ENCODE measurements around the gene SBK2.
"Not testable (repeated sequence)": the region's sequence is repeated elsewhere in the genome, so short reads cannot be mapped to it uniquely, and the experiment has no call there.

Gene SBK2, protein sequence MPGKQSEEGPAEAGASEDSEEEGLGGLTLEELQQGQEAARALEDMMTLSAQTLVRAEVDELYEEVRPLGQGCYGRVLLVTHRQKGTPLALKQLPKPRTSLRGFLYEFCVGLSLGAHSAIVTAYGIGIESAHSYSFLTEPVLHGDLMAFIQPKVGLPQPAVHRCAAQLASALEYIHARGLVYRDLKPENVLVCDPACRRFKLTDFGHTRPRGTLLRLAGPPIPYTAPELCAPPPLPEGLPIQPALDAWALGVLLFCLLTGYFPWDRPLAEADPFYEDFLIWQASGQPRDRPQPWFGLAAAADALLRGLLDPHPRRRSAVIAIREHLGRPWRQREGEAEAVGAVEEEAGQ

DNA sequence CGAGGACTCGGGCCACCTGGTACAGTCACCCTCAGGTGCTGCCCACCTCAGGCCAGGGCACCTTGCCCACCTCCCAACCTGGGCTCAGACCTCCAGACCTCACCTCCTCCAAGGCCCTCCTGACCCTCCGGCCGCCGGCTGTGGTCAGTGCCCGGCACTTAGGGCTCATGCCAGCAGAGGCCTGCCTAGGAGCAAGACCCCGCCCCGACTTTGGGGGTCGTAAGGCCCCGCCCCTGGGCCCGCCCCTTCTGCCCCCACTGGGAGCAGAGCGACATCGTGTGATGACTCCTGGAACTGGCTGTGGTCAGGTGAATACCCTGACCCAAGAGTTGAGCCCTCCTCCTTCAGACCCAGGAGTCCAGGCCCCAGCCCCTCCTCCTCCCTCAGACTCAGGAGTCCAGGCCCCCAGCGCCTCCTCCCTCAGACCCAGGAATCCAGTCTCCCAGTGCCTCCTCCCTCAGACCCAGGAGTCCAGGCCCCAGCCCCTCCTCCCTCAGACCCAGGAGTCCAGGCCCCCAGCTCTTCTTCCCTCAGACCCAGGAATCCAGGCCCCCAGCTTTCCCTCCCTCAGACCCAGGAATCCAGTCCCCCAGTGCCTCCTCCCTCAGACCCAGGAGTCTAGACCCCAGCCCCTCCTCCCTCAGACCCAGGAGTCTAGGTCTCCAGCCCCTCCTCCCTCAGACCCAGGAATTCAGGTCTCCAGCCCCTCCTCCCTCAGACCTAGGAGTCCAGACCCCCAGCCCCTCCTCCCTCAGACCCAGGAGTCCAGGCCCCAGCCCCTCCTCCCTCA is at the start of gene SBK2:
Gene SBK2, minus strand, starts transcription at position 183 of the 790 bp plus-strand sequence. CDS start 839 bp downstream, outside the sequence.
- DNase-seq (ENCODE audit: low read depth in 2 of 2) = no peak

DNA sequence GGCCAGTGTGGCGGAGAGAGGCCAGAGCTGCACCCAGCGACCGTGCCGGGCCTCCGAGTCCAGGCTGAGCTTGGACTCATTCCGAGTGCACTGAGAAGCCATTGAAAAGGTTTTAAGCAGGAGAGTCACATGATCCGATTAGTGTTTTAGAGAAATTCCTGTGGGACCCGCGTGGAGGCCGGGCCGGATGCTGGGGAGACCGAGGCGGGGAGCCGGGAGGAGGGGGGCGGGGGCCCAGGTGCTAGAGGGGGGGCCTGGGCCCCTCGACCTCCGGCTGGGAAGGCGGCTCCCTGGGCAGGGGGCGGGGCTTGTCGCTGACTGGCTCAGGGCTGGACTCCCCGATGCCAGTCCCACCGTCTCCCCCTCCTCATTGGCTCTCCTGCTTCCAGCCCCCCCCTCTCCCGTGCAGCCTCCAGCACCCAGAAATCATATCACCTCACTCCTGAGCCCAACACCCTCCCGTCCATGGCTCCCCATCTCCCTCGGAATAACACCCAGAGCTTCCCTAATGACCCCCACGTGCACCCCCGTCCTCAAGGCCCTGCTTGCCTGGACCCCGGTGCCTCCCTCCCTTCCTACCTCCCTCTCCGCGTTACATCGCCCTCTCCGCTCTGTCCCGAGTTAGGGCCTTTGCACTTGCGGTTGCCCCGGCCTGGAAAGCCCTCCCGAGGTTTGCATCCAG is 48.9 kb upstream of the SBK2 start:
- DNase-seq (ENCODE audit: low read depth in 2 of 2) = peak in 1 of 2 donors; percentile 48

DNA sequence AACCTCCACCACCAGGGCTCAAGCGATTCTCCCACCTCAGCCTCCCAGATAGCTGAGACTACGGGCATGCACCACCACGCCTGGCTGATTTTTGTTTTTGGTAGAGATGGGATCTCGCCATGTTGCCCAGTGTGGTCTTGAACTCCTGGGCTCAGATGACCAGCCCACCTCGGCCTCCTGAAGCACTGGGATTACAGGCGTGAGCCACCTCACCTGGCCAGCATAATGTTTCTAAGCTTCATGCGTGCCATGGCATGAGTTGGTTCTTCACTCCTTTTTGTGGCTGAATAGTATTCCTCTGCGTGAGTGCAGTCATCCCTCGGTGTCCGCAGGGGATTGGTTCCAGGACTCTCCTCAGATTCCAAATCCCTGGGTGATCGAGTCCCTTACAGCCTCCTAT is 47.9 kb upstream of the SBK2 start:
- DNase-seq (ENCODE audit: low read depth in 2 of 2) = no peak

DNA sequence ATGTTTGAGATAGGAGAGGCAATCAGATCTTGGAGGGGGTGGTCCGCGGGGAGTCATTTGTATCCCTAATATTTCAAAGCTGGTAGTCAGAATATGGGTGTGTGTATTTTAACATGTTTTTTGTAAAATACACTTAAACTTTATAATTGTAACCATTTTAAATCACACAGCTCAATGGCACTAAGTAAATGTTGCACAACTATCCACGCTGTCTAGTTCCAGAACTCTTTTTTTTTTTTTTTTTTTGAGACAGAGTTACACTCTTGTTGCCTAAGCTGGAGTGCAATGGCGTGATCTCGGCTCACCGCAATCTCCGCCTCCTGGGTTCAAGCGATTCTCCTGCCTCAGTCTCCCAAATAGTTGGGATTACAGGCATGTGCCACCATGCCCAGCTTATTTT is 47.0 kb upstream of the SBK2 start:
- DNase-seq (ENCODE audit: low read depth in 2 of 2) = not testable (repeated sequence)

DNA sequence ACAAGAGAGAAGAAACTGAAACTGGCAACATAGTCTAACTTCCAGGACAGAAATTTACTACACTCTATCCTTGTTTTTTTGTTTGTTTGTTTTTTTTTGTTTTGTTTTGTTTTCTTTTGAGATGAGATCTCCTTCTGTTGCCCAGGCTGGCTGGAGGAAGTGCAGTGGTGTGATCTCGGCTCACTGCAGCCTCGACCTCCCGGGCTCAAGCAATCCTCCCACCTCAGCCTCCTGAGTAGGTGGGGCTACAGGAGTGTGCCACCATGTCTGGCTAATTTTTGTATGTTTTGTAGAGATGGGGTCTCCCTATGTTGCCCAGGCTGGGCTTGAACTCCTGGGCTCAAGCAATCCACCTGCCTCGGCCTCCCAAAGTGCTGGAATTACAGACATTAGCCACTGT is 45.4 kb upstream of the SBK2 start:
- not testable (repeated sequence) for DNase-seq (ENCODE audit: low read depth in 2 of 2)

DNA sequence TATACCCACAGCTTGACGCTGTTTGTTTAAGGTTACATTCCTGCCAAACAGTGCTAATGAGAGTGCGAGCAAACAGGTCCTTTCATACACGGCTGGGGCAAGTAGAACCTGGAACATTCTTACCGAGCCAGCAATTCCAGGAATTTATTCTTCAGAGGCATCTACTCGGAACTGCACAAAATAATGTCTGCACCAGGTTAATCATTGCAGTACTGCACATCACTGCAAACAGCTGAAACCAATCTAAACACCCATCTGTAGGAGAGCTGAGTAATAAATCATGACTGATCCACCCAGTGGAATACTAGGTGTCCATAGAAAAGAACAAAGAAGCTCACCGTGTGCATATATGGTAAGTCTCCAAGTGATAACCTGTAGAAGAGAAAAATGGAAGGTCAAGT is 44.9 kb upstream of the SBK2 start:
- DNase-seq (ENCODE audit: low read depth in 2 of 2) = no peak

DNA sequence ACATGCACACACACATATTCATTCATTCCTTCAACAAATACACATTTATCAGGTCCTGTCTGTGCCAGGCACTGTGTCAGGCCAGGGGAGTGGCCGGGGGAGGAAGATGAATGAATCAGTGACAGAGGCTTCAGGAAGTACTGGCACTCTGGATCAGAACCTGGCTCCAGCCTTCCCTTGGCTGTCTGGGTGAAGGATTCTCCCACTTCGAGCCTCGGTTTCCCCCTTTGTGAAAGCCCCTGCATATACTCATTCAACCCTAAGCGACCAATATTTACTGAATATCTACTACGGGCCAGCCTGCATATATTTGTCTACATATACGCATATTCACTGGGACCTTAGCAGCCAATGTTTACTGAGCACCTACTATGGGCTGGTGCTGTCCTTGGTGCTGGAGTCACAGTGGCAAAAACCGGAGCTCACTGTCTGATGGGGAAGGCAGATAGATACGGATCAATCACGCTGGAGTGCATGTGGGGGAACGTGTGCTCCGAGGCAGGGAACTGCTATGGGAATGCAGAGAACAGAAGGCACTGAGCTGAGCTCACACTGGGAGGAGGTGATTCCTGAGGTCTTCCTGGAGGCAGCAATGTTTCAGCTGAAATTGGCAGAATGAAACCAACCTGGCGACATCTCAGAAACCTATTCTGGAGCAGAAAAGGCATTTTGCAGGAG is 44.4 kb upstream of the SBK2 start:
- no peak for DNase-seq (ENCODE audit: low read depth in 2 of 2)

DNA sequence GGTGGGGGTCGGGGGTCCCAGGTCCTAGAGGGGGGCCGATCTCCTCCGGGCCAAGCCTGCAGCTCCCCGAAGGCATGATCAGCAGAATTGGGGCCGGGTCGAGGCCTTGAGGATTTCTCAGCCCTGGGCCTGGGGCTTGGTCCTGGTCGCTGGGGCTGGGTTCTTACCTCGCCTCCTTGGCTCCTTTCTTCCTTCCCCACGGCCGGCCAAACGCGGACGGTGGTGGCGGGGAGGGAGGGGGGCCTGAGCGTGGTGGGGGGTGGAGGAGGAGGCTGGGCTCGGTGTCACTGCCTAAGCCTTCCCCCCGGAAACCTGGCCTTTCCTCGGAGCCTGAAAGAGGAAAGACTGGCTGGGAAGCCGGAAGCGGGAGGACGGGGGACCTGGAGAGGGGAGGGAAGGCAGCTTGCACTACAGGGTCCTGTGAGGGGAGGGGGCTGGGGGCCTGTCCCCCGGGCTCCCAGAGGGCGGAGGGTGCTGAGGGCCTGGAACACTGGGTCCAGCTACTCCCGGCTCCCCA is 43.8 kb upstream of the SBK2 start, which contains the start of gene ZNF579:
Gene ZNF579, minus strand, starts transcription at position 221 of the 517 bp plus-strand sequence. CDS start 1,209 bp downstream, outside the sequence.
- DNase-seq (ENCODE audit: low read depth in 2 of 2) = peak; percentile 79 to 82

DNA sequence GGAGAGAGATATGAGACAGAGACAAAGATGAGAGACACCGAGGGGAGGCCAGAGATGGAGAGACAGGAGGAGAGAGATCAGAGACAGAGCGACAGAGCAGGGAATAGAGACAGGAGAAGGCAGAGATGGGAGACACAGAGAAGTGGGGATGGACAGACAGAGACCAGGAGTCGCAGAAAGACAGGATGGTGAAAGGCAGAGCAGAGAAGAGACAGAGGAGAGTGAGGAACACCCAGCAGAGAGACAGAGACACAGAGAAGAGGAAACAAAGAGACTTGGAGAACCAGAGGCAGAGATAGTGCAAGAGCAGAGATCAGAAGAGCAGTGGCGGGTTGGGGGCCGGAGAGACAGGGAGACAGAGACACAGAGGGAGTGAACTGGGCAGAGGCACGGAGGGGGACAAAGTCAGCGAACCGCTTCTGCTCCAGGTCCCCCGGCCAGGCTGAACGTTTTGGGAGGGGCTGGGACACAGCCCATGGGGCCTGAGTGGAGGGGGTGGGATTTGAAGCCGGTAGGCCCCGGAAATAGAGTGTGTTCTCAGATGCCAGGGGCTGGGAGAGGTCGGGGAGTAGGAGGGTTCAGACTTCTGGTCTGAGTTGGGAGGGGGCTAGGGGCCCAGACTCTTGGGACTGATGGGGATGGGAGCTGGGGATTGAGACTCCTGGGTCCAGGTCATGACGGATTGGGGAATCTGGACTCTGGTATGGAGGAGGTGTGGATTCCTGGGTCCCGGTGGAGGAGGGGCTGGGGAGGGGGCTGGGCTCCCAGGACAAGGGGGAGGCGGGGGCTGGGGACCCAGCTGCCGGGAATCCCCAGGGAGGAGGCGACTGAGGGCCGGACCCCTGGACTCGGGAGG is 43.1 kb upstream of the SBK2 start:
- DNase-seq (ENCODE audit: low read depth in 2 of 2) = no peak

DNA sequence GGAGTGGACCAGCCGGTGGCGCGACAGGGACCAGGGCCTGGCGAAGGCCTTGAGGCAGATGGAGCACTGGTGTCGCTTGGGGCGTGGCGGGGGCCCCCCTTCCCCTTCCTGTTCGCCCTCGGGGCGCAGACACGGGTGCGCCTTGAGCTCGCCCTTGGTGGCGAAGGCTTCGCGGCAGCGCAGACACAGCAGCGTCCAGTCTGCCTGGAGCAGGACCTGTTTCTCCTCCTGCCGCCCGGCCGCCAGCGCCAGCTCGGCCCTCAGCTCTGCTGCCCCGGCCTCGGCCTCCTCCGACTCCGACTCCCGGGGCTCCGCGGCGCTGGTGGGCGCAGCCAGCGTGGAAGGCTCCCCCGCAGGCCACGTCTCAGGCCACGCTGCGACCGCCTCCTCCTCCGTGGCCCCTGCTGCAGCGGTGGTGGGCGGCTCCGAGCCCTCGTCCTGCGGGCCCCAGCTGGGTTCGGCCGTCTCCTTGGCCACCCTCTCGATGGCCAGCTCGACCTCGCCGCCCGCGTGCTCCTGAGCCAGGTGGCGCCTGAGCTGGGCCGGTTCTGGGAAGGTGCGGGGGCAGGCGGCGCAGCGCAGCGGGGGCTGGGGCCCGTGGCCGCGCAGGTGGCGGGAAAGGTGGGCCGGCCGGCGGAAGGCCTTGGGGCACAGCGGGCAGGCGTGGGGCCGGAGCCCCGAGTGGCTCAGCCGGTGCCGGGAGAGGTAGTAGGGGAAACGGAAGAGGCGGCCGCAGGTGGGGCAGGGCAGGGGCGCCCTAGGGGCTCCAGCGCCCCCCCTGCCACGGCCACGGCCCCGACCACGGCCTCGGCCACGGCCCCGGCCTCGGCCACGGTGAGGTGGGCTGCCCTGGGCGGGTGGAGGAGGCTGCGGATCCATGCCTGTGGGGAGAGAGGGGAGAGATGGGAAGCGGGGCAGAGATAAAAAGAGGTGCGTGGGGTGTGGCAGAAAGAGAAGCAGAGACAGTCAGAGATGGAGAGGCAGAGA is 42.1 kb upstream of the SBK2 start:
- no peak for DNase-seq (ENCODE audit: low read depth in 2 of 2)

DNA sequence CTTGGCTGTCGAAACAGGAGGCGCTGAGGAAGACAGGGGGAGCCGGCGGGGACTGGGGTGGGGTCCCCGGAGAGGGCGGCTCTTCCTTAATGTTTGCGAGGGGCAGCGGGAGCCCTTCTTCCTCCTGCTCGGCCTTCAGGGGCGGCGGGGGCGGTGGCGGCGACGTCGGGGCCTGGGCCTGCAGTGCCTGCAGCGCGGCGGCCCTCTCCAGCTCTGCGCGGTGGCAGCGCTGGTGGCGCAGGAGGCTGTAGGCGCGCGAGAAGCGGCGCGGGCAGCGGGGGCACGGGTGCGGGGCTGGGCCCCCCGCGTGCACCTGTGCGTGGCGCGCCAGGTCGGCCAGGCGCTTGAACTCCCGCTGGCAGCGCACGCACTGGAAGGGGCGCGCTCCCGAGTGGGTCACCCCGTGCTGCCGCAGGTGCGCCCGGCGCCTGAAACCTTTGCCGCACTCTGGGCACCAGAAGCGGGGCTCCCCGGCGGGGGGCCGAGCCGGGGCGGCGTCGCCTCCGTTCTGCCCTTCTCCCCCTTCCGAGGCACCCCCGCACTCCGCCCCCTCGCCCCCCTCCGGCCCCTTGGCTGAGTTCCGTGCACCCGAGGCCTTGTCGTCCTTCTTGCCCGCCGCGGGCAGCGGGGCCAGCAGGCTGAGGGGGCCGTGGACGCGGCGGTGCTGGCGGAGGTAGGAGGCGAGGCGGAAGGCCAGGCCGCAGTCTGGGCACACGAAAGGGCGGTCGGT is 41.3 kb upstream of the SBK2 start:
- DNase-seq (ENCODE audit: low read depth in 2 of 2) = no peak

DNA sequence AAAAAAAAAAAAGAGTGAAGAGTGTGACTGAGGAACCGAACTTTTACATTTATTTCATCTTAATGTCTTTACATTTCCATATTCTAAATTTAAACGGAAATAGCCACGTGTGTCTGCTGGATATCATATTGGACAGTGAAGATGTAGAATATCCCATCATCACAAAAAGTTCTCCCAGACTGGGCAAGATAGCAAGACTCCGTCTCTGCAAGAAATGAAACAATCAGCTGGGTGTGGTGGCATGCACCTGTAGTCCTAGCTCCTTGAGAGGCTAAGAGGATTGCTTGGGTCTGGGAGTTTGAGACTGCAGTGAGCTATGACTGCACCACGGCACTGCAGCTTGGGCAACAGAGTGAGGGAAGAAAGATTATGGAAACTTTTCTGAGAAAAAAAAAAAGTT is 39.8 kb upstream of the SBK2 start:
- no peak for DNase-seq (ENCODE audit: low read depth in 2 of 2)

DNA sequence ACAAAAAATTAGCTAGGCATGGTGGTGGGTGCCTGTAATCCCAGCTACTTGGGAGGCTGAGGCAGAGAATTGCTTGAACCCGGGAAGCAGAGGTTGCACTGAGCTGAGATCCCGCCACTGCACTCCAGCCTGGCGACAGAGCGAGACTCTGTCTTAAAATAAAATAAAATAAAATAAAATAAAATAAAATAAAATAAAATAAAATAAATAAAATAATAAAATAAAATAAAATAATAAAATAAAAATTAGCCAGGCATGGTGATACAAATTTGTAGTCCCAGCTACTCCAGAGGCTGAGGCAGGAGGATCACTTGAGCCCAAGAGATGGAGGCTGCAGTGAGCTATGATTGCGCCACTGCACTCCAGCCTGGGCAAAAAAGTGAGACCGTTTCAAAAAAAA is 37.0 kb upstream of the SBK2 start:
- DNase-seq (ENCODE audit: low read depth in 2 of 2) = not testable (repeated sequence)

DNA sequence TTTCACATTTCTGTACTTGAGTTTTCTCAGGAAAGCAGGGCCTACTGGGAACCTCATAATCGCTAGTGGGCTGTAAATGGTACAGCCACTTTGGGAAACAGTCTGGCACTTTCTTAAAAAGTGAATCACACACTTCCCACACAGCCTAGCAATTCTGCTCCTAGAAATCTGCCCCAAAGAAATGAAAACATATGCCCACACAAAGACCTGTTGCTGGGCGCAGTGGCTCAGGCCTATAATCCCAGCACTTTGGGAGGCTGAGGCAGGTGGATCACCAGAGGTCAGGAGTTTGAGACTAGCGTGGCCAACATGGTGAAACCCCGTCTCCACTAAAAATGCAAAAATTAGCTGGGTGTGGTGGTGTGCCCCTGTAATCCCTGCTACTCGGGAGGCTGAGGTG is 32.5 kb upstream of the SBK2 start:
- not testable (repeated sequence) for DNase-seq (ENCODE audit: low read depth in 2 of 2)

DNA sequence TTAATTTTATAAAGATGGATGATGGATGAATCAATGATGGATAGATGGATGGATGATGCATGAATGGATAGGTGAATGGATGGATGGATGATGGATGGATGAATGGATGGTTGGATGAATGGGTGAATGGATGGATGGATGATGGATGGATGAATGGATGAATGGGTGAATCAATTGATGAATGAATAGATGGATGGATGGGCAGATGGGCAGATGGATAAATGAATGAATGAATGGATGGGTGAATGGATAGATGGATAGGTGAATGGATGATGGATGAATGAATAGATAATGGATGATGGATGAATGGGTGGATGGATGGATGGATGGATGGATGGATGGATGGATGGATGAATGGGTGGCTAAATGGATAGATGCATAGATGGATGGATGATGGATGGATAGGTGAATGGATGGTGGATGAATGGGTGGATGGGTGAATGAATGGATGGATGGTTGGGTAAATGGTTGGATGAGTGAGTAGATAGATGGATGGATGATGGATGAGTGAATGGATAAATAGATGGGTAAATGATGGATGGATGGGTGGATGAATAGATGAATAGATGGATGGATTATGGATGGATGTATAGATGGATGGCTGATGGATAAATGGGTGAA is 30.9 kb upstream of the SBK2 start:
- no peak for DNase-seq (ENCODE audit: low read depth in 2 of 2)

DNA sequence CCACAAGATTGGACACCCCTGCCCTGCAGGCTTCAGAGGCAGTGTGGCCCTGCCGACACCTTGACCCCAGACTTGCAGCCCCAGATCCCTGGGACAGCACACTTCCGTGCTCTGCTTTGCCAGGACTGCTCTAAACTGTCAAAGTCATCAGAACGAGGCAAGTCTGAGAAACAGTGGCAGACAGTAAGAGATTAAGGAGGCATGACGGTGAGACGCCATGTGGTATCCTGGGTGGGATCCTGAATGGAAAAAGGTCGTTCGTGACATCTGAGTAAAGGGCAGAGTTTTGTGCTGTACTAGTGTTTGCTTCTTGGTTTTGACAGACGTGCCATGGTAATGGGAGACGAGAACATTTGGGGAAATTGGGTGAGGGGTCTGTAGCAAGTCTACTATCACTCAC is 29.9 kb upstream of the SBK2 start:
- no peak for DNase-seq (ENCODE audit: low read depth in 2 of 2)

DNA sequence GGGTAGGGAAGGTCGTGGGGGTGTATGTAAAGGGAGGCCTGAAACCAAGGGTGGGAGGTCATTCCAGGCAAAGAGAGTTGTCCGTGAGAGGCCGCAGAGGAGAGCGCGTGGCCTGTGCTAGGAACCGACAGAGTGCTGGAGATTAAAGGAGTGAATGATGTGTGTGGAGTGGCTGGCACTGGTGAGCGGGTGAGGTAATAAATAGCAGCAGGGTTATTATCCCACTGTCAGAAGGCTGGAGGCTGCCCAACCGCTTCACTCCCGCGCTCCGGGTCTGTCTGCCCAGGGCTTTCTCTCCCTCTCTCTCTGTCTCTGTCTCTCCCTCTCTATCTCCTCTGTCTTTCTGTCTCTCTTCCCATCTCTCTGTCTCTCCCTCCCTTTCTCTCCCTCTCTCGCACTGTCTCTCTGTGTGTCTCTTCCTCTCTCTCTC is 26.3 kb upstream of the SBK2 start:
- DNase-seq (ENCODE audit: low read depth in 2 of 2) = no peak

DNA sequence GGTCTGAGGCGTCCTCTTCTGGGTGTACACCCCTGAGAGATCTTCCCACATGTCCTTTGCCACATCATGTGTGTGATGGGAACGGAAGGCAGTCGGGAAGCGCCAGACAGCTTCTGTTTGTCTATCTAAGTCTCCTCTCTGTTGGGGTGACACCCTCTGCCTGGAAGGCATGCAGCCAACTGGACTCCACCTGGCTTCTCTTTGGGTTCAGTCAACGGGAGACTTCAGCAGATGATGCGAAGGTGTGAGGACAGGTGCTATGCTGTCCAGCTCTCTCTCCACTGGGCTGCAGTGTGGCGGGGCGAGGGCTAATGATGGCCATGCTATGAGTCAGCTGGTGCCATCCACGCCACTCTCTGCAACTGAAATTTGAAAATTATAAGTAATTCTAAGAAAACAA is 22.8 kb upstream of the SBK2 start:
- no peak for DNase-seq (ENCODE audit: low read depth in 2 of 2)
